ENCODE measurements around the gene STYXL2. TPM values are rescaled to one million over a fixed set of nuclear protein-coding genes. Genes with fewer than 3 reads are reported as not detected.

STYXL2 gene
- polyA plus RNA-seq, 1 donor = 0.45 TPM

DNA sequence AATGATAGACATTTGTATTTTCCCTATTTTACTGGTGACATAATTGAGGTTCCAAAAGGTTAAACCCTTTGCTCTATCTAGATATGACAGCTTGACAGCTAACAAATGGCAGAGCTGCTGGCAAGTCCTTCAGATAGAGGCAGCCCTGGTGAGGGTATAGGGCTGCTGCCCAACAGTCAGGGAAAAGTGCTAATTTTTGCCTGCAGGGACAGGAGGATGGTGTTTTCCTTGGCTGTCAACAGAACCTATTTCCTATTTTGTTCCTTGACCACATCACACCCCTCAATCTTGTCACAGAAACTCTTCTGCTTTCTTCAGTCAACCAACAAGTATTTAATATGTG, 16.0 kb upstream of the STYXL2 start:
- DNase-seq = no peak

- no peak for DNase-seq
These were observed 12.2 kb upstream of the STYXL2 start for GRCh38 chr1:167081594-167082156.

- no peak for DNase-seq
These were observed 11.3 kb upstream of the STYXL2 start for GRCh38 chr1:167082511-167083027.

GRCh38 chr1:167083066-167083665, 10.7 kb upstream of the STYXL2 start:
- no peak for DNase-seq

DNA sequence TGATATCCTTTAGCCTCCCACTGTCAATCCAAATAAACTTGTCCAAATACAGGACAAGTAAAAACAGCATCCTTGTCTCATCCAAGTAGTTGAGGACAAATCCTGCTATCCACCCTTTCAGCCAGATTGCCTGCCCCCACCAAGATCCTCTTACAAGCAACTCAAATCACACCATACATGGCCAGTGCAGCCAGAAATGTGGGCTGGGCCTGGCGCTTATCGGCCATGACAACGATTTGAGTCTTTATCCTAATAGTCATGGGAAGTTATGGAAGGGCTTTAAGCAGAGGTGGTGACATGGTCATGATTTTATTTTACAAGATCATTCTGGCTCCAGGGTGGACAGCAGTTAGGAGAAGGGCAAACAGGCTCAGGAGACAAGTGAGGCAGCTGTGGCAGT, 10.0 kb upstream of the STYXL2 start:
- no peak for DNase-seq

- no peak for DNase-seq
These were observed 9.1 kb upstream of the STYXL2 start for GRCh38 chr1:167084757-167085156.

GRCh38 chr1:167086033-167086432, 7.8 kb upstream of the STYXL2 start:
- DNase-seq = no peak

DNA sequence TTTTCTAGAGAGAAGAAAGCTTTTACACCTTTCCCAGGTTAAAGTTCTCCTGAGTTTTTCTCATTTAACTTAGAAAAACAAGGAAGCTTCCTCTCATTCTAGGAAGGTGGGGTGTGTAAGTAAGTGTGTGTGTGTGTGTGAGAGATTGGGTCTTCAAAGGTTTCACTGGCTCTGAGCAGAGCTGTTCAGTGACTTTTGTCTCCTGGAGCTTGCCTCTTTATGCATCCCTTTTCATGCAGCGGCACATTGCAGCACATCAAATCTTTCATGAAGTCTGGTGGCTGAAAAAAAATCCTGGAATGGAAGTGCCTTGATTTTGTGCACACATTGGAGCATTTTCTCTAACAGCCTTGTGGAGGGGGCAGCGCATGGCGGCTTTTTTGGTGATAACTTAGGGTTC, 7.1 kb upstream of the STYXL2 start:
- no peak for DNase-seq

GRCh38 chr1:167088746-167089417, 5.0 kb upstream of the STYXL2 start:
- no peak for DNase-seq

DNA sequence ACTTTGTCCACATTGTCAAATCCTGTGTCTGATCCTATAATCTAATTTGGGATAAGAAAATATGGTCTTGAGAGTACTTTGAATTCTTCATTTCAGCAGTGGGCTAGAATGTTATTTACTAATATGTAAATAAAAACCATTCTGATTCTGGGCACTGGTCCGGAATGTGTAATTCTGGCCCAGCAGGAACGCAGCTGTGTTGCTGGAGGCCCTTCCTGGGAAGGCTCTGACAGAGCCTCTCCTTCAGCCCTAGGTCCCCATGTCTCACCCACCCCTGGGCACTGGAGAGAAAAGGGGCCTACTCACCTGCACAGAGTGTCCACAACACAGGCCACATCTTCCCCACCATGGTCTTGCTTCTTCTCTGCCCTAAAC, 3.9 kb upstream of the STYXL2 start:
- DNase-seq = no peak

GRCh38 chr1:167090314-167090942, 3.4 kb upstream of the STYXL2 start, which contains the start of gene GPA33:
Gene GPA33 (minus strand): TSS chr1:167090377. CDS start chr1:167090287, 90 bp downstream.
- DNase-seq = no peak

- DNase-seq = no peak
These were observed 1.2 kb upstream of the STYXL2 start for GRCh38 chr1:167092653-167093052.

DNA sequence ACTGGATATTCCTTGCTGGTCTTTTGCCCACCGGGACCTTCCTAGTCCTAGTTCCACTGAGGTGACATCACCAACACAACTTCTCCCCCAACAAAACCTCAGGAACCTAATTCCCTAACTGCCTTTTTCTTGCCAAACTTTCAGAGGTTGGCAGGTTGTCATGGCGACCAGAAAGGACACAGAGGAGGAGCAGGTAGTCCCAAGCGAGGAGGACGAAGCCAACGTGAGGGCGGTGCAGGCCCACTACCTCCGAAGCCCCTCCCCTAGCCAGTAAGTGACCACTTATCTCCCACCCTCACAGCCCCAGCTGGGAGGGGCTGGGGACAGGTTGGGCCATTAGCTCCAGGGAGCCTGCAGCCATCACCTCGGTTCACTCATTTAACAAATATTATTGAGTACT, 815 bp downstream of the STYXL2 start:
- no peak for DNase-seq

DNA sequence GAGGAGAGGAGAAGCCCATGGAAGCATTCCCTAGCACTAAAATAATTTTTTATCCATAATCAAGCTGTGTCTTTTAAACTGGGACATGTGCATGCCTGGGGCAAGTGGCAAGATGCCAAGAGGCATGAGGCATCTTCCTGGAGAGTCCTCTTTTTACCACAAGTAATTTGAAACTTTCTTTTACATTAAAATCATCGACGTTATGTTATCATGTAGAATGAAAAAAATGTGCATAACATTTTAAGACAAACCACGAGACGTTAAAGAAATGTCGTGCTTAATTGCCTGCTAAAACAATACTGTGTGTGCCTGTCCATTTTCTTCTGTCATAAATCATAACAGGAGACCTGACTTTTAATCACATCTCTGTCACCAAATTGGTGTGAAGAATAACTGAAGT, 1.5 kb downstream of the STYXL2 start:
- no peak for DNase-seq

GRCh38 chr1:167099851-167100250, 6.0 kb downstream of the STYXL2 start:
- no peak for DNase-seq

DNA sequence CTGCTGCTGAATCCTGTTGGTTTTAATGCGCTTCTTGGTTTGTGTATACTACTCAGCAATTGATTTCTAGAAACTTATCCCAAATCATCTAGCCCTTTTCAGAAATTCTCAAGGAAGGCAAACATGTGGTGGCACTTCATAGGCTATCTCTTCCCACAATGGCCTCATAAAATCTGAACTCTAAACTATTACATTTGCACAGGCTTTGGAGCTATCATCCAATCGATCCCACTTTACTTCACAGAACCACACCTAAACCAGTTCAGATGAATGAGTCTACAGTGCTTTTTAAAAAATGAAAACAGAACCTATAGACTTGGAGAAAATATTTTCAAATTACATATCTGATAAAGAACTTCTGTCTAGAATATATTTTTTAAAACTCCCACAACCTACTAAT, 6.9 kb downstream of the STYXL2 start:
- no peak for DNase-seq

- no peak for DNase-seq
These were observed 7.9 kb downstream of the STYXL2 start for GRCh38 chr1:167101754-167102153.

- no peak for DNase-seq
These were observed 9.2 kb downstream of the STYXL2 start for GRCh38 chr1:167102906-167103573.

- no peak for DNase-seq
These were observed 10.4 kb downstream of the STYXL2 start for GRCh38 chr1:167104256-167104633.

DNA sequence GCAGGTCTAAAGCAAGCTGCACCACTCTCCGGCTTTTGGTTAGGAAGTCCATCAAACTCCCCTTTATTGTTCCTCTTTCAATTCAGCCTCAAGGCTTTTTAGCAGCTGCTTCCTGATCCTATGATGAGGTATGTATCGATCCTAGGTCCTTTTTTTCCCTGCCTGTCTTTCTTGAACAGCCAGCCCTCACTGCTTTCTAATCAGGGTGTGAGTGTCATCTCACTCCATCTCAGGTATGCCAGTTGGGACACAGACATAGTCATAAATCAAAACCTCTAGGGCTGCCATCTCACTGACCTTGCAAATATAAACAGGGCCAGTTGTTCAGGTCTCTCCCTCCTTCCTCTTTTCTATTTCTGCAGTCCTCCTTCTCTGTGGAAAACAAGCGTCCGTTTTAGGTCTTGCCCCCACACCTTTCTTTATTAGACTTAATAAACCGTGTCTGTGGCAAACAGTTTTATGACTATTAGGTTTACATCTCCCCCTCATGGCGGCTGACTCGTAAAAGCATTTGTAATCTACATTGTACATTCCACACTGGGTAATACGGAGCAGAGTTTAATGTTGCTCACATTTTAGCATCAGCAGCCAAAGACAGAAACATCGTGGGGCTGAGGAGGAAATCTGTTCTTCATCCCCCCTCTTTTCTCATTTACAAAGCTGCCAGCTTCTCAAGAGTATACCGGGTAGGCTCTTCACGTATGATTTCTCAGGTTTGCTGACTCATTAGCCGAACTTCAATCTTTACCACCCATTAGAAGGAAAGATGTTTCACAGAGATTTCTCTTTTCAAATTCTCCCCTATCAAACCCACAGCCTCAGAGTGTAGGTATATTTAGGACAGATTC, 11.6 kb downstream of the STYXL2 start:
- peak; percentile 53 for DNase-seq

DNA sequence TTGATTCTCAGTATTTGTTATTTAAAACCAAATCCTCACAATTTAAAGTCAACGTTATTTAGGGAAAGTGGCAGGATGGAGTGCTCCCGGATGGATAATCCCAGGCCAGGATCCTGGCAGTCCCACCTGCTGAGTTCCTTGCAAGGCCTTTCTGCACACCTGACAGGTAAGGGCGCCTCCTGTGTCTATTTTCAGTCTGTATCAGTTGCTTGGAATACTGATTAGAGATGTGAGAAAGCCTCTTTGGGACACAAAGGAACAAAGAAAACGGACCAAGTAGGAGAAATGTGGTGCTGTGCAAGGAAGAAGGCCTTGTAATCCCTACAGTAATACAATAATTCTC, 12.2 kb downstream of the STYXL2 start:
- no peak for DNase-seq

DNA sequence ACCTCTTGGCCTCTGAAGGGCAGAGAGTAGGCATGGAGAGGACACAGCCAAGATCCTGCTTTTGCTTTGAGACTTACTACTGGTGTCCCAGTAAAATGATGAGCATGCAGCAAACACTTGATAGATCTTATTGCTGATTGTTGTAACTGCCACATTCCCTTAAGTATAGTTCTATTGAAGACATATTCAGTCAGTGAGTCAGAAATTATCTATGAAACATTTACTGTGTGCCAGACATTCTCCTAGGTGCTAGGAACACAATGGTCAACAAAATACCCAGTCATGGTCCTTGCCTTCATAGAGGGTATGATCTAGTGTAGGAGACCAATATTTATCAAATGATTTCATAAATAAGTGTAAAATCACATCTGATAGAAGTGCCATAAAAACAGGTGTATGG, 13.6 kb downstream of the STYXL2 start:
- DNase-seq = no peak
